ENCODE results near the gene CDH6. TPM values are rescaled to one million over a fixed set of nuclear protein-coding genes. Genes with fewer than 3 reads are reported as not detected.

CDH6 gene
- total and polyA plus RNA-seq, 2 of the 13 experiments (the other 11 are each of a cell fraction or from before 2014, with no cell fraction given), result not detected

DNA sequence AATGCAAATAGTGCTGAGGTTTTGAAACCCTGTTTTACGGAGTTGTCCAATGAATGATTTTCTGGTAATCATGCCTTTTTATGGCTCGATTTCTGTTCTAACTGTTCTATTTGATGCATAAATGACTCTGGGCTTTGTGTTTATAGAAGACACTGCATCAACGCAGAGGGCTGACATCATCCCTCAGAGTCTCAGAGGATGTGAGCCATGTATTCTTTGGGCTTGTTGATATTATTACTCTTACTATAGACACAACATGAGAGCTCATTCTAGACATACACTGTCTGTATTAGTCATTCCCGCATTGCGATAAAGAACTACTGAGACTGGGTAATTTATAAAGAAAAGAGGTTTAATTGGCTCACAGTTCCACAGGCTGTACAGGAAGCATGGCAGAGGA lies 31.6 kb downstream of the CDH6 start:
- no peaks in the 10 kb centered on the region for H3K79me2 ChIP-seq (ENCODE audit: insufficient read depth, low read length)
- in situ Hi-C loops (cut with HindIII; ENCODE audit: extremely low pct_ligation_motif_present, low pct_unique_long_range_greater_than_20kb), result loop anchor here (25.0 kb wide), 1 partner anchor 1188 kb away; no protein-coding TSS in a partner anchor
- no peaks in the 10 kb centered on the region for H3K4me1 ChIP-seq (ENCODE audit: insufficient read depth, low read length)
- no peak overlapping the region for H3K27ac ChIP-seq (ENCODE audit: extremely low read length, insufficient read depth, low read length)
- H3K4me3 ChIP-seq (replicated peaks in 1 of 3; ENCODE audit: insufficient read depth in 1 of 3, low read depth in 2 of 3, low read length in 3 of 3), result no peak overlapping the region
- no peak for TF ChIP-seq ZNF782 (CRISPR knock-in tag; IDR thresholded peaks at IDR 0.05; ENCODE audit: borderline replicate concordance)
- no peak for TF ChIP-seq ZNF280B (CRISPR knock-in tag; IDR thresholded peaks at IDR 0.05; ENCODE audit: borderline replicate concordance)
- TF ChIP-seq ZNF383 (CRISPR knock-in tag; IDR thresholded peaks at IDR 0.05; ENCODE audit: borderline replicate concordance), result no peak
- no peak for TF ChIP-seq ZNF839 (CRISPR knock-in tag; IDR thresholded peaks at IDR 0.05; ENCODE audit: borderline replicate concordance)
- no peak for TF ChIP-seq MAZ (IDR thresholded peaks at IDR 0.05; ENCODE audit: borderline replicate concordance, low read depth, low read length)
- no peak for TF ChIP-seq MAZ (CRISPR knock-in tag; IDR thresholded peaks at IDR 0.05; ENCODE audit: low read depth)
- TF ChIP-seq ZNF598 (CRISPR knock-in tag; IDR thresholded peaks at IDR 0.05; ENCODE audit: borderline replicate concordance), result no peak
- no peak for TF ChIP-seq KLF16 (CRISPR knock-in tag; IDR thresholded peaks at IDR 0.05)
- no peak for TF ChIP-seq ZEB1 (IDR thresholded peaks at IDR 0.05; ENCODE audit: insufficient replicate concordance, low read depth)
- TF ChIP-seq ZNF850 (CRISPR knock-in tag; conservative IDR thresholded peaks at IDR 0.05), result no peak
- TF ChIP-seq, protein P1, sequence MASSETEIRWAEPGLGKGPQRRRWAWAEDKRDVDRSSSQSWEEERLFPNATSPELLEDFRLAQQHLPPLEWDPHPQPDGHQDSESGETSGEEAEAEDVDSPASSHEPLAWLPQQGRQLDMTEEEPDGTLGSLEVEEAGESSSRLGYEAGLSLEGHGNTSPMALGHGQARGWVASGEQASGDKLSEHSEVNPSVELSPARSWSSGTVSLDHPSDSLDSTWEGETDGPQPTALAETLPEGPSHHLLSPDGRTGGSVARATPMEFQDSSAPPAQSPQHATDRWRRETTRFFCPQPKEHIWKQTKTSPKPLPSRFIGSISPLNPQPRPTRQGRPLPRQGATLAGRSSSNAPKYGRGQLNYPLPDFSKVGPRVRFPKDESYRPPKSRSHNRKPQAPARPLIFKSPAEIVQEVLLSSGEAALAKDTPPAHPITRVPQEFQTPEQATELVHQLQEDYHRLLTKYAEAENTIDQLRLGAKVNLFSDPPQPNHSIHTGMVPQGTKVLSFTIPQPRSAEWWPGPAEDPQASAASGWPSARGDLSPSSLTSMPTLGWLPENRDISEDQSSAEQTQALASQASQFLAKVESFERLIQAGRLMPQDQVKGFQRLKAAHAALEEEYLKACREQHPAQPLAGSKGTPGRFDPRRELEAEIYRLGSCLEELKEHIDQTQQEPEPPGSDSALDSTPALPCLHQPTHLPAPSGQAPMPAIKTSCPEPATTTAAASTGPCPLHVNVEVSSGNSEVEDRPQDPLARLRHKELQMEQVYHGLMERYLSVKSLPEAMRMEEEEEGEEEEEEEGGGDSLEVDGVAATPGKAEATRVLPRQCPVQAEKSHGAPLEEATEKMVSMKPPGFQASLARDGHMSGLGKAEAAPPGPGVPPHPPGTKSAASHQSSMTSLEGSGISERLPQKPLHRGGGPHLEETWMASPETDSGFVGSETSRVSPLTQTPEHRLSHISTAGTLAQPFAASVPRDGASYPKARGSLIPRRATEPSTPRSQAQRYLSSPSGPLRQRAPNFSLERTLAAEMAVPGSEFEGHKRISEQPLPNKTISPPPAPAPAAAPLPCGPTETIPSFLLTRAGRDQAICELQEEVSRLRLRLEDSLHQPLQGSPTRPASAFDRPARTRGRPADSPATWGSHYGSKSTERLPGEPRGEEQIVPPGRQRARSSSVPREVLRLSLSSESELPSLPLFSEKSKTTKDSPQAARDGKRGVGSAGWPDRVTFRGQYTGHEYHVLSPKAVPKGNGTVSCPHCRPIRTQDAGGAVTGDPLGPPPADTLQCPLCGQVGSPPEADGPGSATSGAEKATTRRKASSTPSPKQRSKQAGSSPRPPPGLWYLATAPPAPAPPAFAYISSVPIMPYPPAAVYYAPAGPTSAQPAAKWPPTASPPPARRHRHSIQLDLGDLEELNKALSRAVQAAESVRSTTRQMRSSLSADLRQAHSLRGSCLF (CRISPR knock-in tag; IDR thresholded peaks at IDR 0.05; ENCODE audit: borderline replicate concordance), result no peak
- ATAC-seq (no peak), FAIRE-seq (no peak), DNase-seq (ENCODE audit: low spot score) (no peak)
- BruUV-seq (replicated peaks), result no TSS peak
- 53% methylated on average over 5 of the region's 5 CpGs for WGBS (ENCODE audit: low lambda C conversion rate)
- intact Hi-C loops (cut with micrococcal nuclease; ENCODE audit: unreplicated experiment), result no loop called here
- no peaks in the 10 kb centered on the region for H3K27me3 ChIP-seq (ENCODE audit: control insufficient read depth in 1 of 2, insufficient read depth in 2 of 2, low read length in 2 of 2)
- CTCF ChIA-PET (ENCODE audit: low intra/inter-chr PET ratio, low total read pairs), result no interaction called here
- no peaks in the 10 kb centered on the region for H4K20me1 ChIP-seq (ENCODE audit: insufficient read depth, low read length)
- H3K36me3 ChIP-seq (replicated peaks in 1 of 2; ENCODE audit: control insufficient read depth in 1 of 2, insufficient read depth in 2 of 2, low read length in 2 of 2), result no peaks in the 10 kb centered on the region
- H3K9ac ChIP-seq (ENCODE audit: insufficient read depth, low read depth, low read length), result no peak overlapping the region
- POLR2A ChIA-PET, result no interaction called here
- H3K9me3 ChIP-seq (ENCODE audit: low read length), result no peaks in the 10 kb centered on the region
- no peak overlapping the region for H3K4me2 ChIP-seq (ENCODE audit: low read depth, low read length)
- H2AFZ ChIP-seq (ENCODE audit: low read length), result no peak overlapping the region
